HG03025 (cell line): ENCODE measurements around the gene SRC.

Experiments
- ATAC-seq: cut with Tn5 transposase; IDR thresholded peaks from one replicate; pipeline ENCODE4 v1.9.1; 2021; ENCODE audit warnings: mild to moderate bottlenecking, moderate library complexity; ENCODE audit not compliant: unreplicated experiment, low FRiP score

The SRC gene

GRCh38 chr20:37379967-37380828, 34.3 kb downstream of the SRC start:
- no peak for ATAC-seq

DNA sequence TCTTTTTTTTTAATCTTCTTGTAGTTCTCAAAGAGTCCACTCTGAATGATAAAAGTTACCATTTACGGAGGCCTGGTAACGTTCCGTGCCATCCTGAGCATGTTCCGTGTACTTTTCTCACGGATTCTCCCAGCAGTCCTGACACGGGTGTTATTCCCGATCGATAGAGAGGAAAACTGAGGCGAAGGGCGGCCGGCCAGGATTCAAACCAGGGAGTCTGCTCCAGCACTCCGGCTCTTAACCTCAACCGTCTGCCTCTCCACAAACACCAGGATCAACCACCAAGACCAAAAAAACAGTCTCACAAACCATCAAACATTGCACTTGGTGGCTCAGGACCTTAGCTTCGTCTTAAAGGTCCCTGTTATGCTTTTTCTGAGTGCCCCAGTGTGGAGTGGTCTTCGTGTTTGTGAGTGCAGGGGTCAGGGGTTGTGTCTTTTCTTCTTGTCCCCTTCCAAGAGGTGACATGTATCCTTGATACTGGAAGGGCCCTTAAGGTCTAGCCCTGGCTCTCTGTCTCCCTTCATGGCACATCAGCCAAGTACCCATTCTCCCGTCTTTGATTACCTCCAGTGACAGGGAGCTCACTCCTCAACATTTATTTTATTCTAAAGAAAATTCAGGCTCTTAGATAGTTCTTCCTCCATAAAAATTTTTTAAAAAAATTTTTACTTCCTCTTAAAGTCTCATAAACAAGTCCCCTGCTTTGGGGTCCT, 35.1 kb downstream of the SRC start:
- ATAC-seq, result no peak

DNA sequence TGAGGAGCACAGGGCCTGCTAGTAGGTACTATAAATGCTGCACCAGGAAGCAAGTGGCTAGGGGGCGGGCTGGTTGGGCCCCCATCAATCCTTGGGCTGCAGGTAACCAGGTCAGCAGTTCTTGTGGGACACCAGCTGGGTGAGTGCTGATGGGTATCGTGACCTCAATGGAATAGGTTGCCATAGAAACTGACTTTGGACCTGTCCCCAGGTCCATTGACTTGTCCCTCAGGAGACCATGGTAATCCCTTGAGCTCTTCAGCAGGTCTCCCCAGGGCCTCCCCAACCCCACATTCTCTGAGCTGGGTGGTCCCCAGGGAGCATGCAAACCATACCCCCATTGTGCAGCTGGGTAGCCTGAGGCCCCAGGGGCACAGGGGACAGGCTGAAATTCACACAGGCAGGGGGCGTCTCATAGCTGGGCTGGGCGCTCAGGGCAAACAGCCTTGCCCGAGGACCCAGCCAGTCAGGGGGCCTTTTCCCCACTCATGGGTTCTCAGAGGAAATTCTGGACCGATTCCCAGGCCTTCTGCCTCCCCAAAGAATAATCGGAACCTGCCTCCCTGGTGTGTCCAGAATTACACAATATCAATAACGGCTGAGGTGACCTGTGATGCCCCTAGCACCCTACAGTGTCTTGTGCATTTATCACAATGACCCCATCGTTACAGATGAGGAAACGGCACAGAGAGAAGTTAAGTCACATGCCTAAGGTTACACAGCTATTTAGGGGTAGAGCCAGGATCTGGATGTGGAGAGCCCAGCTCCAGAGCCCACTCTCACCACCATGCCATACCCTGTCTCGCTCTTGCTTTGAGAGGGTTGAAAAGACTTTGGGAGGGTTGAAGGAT, 35.9 kb downstream of the SRC start:
- ATAC-seq, result no peak

DNA sequence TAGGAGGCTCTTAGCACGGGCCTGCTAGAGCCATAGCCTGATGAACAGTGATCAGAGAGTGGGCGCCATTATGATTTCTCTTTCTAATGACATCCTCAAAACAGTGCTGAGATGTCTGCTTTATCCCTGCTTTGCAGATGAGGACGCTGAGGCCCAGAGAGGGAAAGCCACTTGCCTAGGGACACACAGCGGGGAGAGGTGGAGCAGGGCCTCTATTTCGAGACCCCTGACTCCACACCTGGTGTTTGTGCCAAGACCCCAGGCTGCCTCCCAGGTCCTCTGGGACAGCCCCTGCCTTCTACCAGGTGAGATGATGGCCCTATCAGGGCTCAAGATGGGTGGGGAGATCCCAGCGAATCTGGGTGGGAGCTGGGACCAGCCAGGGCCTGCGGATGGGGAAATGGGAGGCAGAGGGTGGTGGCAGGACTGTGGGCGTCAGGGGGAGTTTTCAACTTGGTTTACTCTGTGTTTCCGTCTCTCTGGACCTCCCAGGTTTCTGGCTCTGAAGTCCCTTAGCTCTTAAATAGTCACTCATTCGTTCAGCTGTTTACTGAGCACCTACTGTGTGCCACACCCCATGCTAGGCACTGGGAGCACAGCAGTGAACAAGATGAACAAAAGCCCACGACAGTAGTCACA, 36.7 kb downstream of the SRC start:
- ATAC-seq, result no peak

- no peak for ATAC-seq
These were observed 37.5 kb downstream of the SRC start for GRCh38 chr20:37383229-37383989.

GRCh38 chr20:37384683-37385174, 38.8 kb downstream of the SRC start:
- ATAC-seq, result no peak

DNA sequence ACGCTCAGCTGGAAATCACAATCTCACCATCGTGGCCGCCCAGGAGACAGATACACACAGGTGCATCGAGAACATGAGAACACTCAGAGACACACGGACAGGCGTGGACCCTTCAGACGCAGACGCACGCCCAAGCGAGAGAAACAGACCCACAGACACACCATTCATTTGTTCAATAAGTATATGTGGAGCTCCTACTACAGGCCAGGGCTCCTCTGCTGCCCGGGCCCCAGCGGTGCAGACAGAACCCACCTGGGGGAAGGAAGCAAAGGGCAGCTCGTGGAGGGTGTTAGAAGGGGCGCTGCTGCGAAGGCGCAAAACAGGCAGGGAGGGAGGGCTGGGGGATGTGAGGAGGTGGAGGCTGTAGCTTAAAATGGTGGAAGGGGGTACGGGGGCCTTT, 39.2 kb downstream of the SRC start:
- ATAC-seq, result no peak

GRCh38 chr20:37385659-37386504, 39.9 kb downstream of the SRC start:
- ATAC-seq, result no peak

DNA sequence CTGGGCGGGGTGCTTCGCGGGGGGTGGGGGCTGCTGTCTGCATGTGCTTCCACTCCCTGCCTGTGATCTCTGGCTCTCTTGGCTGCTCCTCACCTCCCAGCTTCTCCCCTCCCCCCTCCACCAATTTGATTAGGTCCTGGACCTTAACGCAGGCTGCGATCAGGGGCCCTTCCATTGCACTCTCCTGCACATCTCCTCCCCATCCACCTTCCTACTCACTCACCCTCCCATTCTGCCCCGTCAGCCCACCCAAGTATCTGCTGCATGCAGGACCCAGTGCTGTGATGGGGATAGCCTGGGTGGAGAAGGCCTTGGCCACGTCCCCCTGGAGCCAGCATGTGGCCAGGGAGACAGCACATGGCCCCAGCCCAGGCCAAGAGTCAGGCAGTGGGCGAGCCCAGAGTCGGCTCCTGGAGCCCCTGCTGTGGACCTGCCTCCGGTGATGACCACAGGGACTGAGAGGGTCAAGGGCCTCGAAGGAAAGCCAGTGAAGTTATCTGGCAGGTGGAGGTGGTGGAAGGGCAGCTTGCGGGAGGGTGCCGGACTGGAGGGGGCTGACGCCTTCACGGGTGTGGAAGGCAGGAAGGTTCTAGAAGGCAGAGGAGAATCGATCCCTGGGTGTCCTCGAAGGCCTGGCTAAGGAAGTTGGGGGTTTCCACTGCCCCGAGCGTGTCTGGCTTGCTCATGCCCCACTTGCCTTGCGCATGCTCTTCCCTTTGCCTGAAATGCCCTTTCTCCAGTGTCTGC, 40.7 kb downstream of the SRC start:
- ATAC-seq, result no peak

GRCh38 chr20:37387519-37388269, 41.8 kb downstream of the SRC start:
- no peak for ATAC-seq

- no peak for ATAC-seq
These were observed 42.9 kb downstream of the SRC start for GRCh38 chr20:37388831-37389230.

DNA sequence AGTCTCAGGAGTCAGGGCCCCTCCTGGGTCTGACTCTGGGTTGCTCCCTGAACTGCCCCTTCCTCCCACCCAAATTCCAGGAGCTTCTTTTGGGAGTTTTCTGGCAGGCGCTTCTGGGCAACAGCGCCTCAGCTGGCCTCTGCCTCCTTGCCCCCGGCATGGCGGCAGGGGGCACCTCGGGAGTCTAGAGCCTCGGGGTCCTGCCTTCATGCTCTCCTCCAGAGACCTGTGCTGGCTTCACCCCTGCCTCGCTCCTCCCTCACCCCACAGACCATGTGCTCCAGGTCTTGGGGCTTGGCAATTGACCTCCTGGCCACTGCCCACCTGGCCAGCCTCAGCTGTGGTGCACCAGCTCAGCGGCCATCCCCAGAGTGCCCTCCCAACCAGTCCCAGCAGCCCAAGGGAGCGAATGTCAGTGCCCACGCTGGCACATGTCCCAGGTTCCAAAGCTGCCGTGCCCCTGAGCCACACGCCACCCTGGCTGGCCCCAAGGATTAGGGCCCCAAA, 43.4 kb downstream of the SRC start:
- no peak for ATAC-seq

DNA sequence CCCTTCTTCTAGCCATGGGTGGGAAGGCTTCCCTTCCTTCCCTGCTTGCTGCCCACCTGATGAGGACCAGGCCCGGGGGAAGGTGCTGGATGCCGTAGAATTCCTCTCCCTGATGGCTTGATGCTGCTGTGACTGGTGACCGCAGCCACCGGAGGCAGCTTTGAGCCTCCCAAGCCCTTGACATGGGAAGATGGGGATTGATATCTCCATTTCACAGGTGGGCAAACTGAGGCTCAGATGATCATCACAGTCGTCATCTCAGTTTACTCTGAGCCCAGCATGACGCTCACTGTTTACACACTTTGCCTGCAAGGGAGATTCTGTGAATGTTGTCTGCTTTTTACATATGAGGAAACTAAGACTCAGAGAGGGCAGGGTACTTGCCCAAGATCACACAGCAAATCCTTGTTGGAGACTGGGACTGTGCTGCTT, 43.9 kb downstream of the SRC start:
- no peak for ATAC-seq

- ATAC-seq, result no peak
These were observed 44.6 kb downstream of the SRC start for GRCh38 chr20:37390503-37390890.

- ATAC-seq, result no peak
These were observed 45.1 kb downstream of the SRC start for GRCh38 chr20:37390891-37391525.

DNA sequence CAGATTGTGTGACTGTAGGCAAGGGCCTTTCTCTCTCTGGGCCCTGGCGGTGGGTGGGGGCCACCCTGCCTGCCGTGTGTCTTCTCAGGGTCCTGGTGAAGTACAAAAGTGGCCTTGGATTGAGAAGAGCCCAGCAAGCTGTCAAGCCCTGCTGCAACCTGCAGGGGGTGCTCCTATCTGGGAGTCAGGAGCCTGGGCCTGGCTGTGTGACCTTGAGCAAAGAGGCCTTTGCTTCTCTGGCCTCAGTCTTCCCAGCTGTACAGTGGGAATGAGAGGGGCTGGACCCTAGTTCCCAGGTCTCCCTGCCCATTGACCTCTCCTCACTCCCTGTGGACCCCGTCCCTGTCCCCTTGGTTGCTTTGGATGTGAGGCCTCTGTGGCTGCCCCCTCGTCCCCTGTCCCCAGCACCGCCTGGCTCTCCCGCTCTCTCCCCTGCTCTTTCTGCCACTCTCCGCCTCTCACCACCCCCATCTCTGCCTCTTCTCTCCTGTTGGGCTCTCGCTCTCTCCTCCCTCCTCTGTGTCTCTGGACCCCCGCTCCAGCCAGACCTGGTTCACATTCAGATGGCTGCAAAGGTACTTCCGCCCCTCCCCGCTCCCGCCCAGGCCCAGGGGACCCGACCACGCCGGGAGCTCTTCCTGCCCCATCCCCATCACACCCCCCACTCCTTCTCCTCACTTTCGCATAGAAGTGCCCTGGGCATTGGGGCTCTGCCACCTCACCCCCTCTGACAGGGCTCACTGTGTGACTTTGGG, 46.7 kb downstream of the SRC start:
- no peak for ATAC-seq
